Epithelial cell of prostate (primary cell): Measurements from ENCODE around the gene SDHAF2.

ENCODE experiments used
- DNase-seq: peaks from one replicate; pipeline ENCODE4 v3.0.0-alpha.2; 2011; ENCODE audit warnings: low read depth, low spot score
- H3K27ac ChIP-seq: fragments of 450-650 bp; 2 replicates; pipeline ENCODE4 v1.5.1; 2017; ENCODE audit warnings: mild to moderate bottlenecking

The SDHAF2 gene

GRCh38 chr11:61494381-61494961, 64.5 kb downstream of the SDHAF2 start:
- H3K27ac ChIP-seq: no peak overlapping the region
- DNase-seq: no peak

- DNase-seq: no peak
- H3K27ac ChIP-seq: no peak overlapping the region
Observed at GRCh38 chr11:61495801-61496601, 66.1 kb downstream of the SDHAF2 start.
